SK-N-MC (cell line): ENCODE measurements around the gene RPS2.

Experiments used
- EZH2 ChIP-seq: fragments of 200-600 bp; sonication (generic); IDR thresholded peaks from one replicate; pipeline ENCODE4 v1.6.1; 2017; ENCODE audit warnings: antibody characterized with exemption
- POLR2AphosphoS5 ChIP-seq: IDR thresholded peaks from 2 replicates; pipeline ENCODE4 v1.6.1; 2012; ENCODE audit warnings: mild to moderate bottlenecking, low read depth, low read length, borderline replicate concordance

GRCh38 chr16:1976216-1976520, 11.5 kb upstream of the RPS2 start:
- TF ChIP-seq POLR2AphosphoS5 (no peak), EZH2 (no peak)
